IMR-90 (cell line): Measurements from ENCODE around the gene STON2.

Source experiments
- CEBPB ChIP-seq: IDR thresholded peaks from 2 replicates; pipeline ENCODE4 v1.6.1; 2012; ENCODE audit warnings: low read depth, low read length, improper control_type of control experiment
- CHD1 ChIP-seq: IDR thresholded peaks from 2 replicates; pipeline ENCODE4 v1.6.1; 2012; ENCODE audit warnings: low read depth, low read length, improper control_type of control experiment
- CTCF ChIP-seq: conservative IDR thresholded peaks from 2 replicates; pipeline ENCODE4 v1.5.1; 2012; ENCODE audit warnings: mild to moderate bottlenecking, low read depth, low read length, improper control_type of control experiment
- FOS ChIP-seq: fragments of 150-350 bp; IDR thresholded peaks from 2 replicates; pipeline ENCODE4 v1.6.1; 2016; ENCODE audit warnings: low read depth, low read length
- MAFK ChIP-seq: IDR thresholded peaks from 2 replicates; pipeline ENCODE4 v1.6.1; 2012; ENCODE audit warnings: low read depth, low read length, improper control_type of control experiment
- MXI1 ChIP-seq: IDR thresholded peaks from 2 replicates; pipeline ENCODE4 v1.6.1; 2012; ENCODE audit warnings: low read depth, mild to moderate bottlenecking, low read length, moderate library complexity, borderline replicate concordance
- POLR2A ChIP-seq: IDR thresholded peaks from 2 replicates; pipeline ENCODE4 v1.6.1; 2012; ENCODE audit warnings: mild to moderate bottlenecking, low read depth, low read length
- RAD21 ChIP-seq: IDR thresholded peaks from 2 replicates; pipeline ENCODE4 v1.6.1; 2012; ENCODE audit warnings: low read length, improper control_type of control experiment
- RCOR1 ChIP-seq: IDR thresholded peaks from 2 replicates; pipeline ENCODE4 v1.6.1; 2012; ENCODE audit warnings: mild to moderate bottlenecking, low read length, improper control_type of control experiment; ENCODE audit not compliant: insufficient replicate concordance
- RFX5 ChIP-seq: IDR thresholded peaks from 2 replicates; pipeline ENCODE4 v1.8.0; 2012; ENCODE audit warnings: low read depth, mild to moderate bottlenecking, low read length, moderate library complexity
- SMC3 ChIP-seq: fragments of 150-350 bp; IDR thresholded peaks from 2 replicates; pipeline ENCODE4 v1.6.1; 2016; ENCODE audit warnings: low read depth, mild to moderate bottlenecking, antibody characterized with exemption, low read length, moderate library complexity
- USF2 ChIP-seq: fragments of 150-350 bp; IDR thresholded peaks from 2 replicates; pipeline ENCODE4 v1.6.1; 2017; ENCODE audit warnings: mild to moderate bottlenecking, antibody characterized with exemption, low read length, low read depth

- TF ChIP-seq CTCF, result no peak
- TF ChIP-seq RCOR1, result no peak
- TF ChIP-seq CEBPB, result no peak
- TF ChIP-seq POLR2A, result no peak
- TF ChIP-seq RAD21, result no peak
- TF ChIP-seq MXI1, result no peak
- no peak for TF ChIP-seq SMC3
- no peak for TF ChIP-seq FOS
- no peak for TF ChIP-seq RFX5
- TF ChIP-seq MAFK, result no peak
- TF ChIP-seq CHD1, result no peak
- no peak for TF ChIP-seq USF2
Measured at GRCh38 chr14:81331229-81332021, 68.7 kb downstream of the STON2 start.
